C4-2B (cell line): ENCODE data around the gene TTLL5.
A peak's percentile ranks its signal among the peaks of the same experiment; 100 is the strongest.

ENCODE experiments used
- ZFX ChIP-seq: fragments of 450-650 bp; IDR thresholded peaks from 2 replicates; pipeline ENCODE4 v1.6.1; 2017
- TF ChIP-seq, protein P1 (sequence below): fragments of 450-650 bp; conservative IDR thresholded peaks from 2 replicates; pipeline ENCODE4 v1.5.1; 2017; ENCODE audit warnings: mild to moderate bottlenecking

DNA sequence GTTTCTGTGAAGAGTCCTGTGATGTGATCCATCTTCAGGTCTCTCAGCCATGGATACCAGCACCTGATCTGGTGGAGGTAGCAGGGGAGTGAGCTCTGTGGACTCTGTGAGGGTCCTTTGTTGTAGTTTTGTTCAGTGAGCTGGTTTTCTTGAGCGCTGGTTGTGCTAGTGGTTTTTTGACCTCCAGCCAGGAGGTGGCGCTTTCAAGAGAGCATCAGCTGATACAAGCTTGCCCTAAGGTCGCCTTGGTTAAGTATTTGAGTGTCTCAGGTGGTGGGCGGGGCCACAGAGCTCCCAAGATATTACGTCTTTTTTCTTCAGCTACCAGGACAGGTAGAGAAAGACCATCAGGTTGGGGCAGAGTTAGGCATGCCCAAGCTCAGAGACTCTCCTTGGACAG, 139.7 kb downstream of the TTLL5 start:
- TF ChIP-seq, protein P1, sequence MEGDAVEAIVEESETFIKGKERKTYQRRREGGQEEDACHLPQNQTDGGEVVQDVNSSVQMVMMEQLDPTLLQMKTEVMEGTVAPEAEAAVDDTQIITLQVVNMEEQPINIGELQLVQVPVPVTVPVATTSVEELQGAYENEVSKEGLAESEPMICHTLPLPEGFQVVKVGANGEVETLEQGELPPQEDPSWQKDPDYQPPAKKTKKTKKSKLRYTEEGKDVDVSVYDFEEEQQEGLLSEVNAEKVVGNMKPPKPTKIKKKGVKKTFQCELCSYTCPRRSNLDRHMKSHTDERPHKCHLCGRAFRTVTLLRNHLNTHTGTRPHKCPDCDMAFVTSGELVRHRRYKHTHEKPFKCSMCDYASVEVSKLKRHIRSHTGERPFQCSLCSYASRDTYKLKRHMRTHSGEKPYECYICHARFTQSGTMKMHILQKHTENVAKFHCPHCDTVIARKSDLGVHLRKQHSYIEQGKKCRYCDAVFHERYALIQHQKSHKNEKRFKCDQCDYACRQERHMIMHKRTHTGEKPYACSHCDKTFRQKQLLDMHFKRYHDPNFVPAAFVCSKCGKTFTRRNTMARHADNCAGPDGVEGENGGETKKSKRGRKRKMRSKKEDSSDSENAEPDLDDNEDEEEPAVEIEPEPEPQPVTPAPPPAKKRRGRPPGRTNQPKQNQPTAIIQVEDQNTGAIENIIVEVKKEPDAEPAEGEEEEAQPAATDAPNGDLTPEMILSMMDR, result peak; percentile 33
- TF ChIP-seq ZFX, result no peak
